Endothelial cell (in vitro differentiated cells): ENCODE measurements around the gene PRKAG2. TPM values are rescaled to one million over a fixed set of nuclear protein-coding genes. Genes with fewer than 3 reads are reported as not detected.

Experiments
- DNase-seq: peaks from one replicate; pipeline ENCODE4 v3.0.0; 2021; ENCODE audit warnings: low spot score
- H3K27ac Mint-ChIP-seq: one replicate; pipeline ENCODE4 v1.8.0; 2021; ENCODE audit warnings: mixed read lengths, inconsistent platforms; ENCODE audit not compliant: unreplicated experiment
- H3K27me3 Mint-ChIP-seq: one replicate; pipeline ENCODE4 v1.8.0; 2021; ENCODE audit warnings: mild to moderate bottlenecking, moderate library complexity, mixed read lengths, inconsistent platforms; ENCODE audit not compliant: unreplicated experiment
- H3K36me3 Mint-ChIP-seq: one replicate; pipeline ENCODE4 v1.8.0; 2021; ENCODE audit warnings: mild to moderate bottlenecking, low read depth, mixed read lengths, inconsistent platforms; ENCODE audit not compliant: unreplicated experiment
- H3K4me1 Mint-ChIP-seq: one replicate; pipeline ENCODE4 v1.8.0; 2021; ENCODE audit warnings: mild to moderate bottlenecking, mixed read lengths, inconsistent platforms; ENCODE audit not compliant: unreplicated experiment
- H3K4me3 Mint-ChIP-seq: one replicate; pipeline ENCODE4 v1.8.0; 2021; ENCODE audit warnings: mild to moderate bottlenecking, mixed read lengths, inconsistent platforms; ENCODE audit not compliant: unreplicated experiment
- H3K9me3 Mint-ChIP-seq: one replicate; pipeline ENCODE4 v1.8.0; 2021; ENCODE audit warnings: mixed read lengths, inconsistent platforms; ENCODE audit not compliant: unreplicated experiment
- total RNA-seq: library from RNA; stranded (reverse); fragmentation: NEBNext Ultra II Directional; extraction: Animal tissue kit (Norgen Biotek cat#: 25700); gene quantifications from one replicate; pipeline ENCODE4 v1.2.1, GENCODE V29; 2021; ENCODE audit not compliant: unreplicated experiment
- TF ChIP-seq, protein P1 (sequence below): fragments of 200-600 bp; sonication (generic); IDR thresholded peaks from one replicate; pipeline ENCODE4 v1.5.0; 2021; ENCODE audit warnings: antibody characterized with exemption; ENCODE audit not compliant: unreplicated experiment

The PRKAG2 gene
- total RNA-seq, 1 donor from 2014 or later = 16.0 TPM

GRCh38 chr7:151905353-151905752 lies 28.4 kb upstream of the PRKAG2 start:
- peaks cover 8% of the 10 kb centered on the region for H3K27me3 Mint-ChIP-seq
- TF ChIP-seq, protein P1, sequence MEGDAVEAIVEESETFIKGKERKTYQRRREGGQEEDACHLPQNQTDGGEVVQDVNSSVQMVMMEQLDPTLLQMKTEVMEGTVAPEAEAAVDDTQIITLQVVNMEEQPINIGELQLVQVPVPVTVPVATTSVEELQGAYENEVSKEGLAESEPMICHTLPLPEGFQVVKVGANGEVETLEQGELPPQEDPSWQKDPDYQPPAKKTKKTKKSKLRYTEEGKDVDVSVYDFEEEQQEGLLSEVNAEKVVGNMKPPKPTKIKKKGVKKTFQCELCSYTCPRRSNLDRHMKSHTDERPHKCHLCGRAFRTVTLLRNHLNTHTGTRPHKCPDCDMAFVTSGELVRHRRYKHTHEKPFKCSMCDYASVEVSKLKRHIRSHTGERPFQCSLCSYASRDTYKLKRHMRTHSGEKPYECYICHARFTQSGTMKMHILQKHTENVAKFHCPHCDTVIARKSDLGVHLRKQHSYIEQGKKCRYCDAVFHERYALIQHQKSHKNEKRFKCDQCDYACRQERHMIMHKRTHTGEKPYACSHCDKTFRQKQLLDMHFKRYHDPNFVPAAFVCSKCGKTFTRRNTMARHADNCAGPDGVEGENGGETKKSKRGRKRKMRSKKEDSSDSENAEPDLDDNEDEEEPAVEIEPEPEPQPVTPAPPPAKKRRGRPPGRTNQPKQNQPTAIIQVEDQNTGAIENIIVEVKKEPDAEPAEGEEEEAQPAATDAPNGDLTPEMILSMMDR = no peak
- H3K4me3 Mint-ChIP-seq = no peak overlapping the region
- H3K27ac Mint-ChIP-seq = no peak overlapping the region
- H3K4me1 Mint-ChIP-seq = no peaks in the 10 kb centered on the region
- no peak for DNase-seq
- H3K9me3 Mint-ChIP-seq = no peaks in the 10 kb centered on the region
- no peaks in the 10 kb centered on the region for H3K36me3 Mint-ChIP-seq

- no peak for DNase-seq
- Mint-ChIP-seq H3K9me3 (no peaks in the 10 kb centered on the region), H3K27ac (no peak overlapping the region), H3K4me3 (no peak overlapping the region), H3K4me1 (no peaks in the 10 kb centered on the region), H3K36me3 (no peaks in the 10 kb centered on the region), H3K27me3 (peaks cover 12% of the 10 kb centered on the region)
- TF ChIP-seq, protein P1 = no peak
These were observed 27.4 kb upstream of the PRKAG2 start for GRCh38 chr7:151904270-151904669.

- H3K9me3 Mint-ChIP-seq = no peaks in the 10 kb centered on the region
- H3K27me3 Mint-ChIP-seq = peaks cover 12% of the 10 kb centered on the region
These were observed 26.5 kb upstream of the PRKAG2 start for GRCh38 chr7:151903249-151904032.

GRCh38 chr7:151902311-151902710 lies 25.4 kb upstream of the PRKAG2 start:
- peaks cover 4% of the 10 kb centered on the region for H3K36me3 Mint-ChIP-seq
- no peak for DNase-seq
- peaks cover 3% of the 10 kb centered on the region for H3K4me1 Mint-ChIP-seq
- TF ChIP-seq, protein P1 = no peak
- H3K4me3 Mint-ChIP-seq = no peak overlapping the region
- no peaks in the 10 kb centered on the region for H3K9me3 Mint-ChIP-seq
- no peak overlapping the region for H3K27ac Mint-ChIP-seq
- H3K27me3 Mint-ChIP-seq = peaks cover 12% of the 10 kb centered on the region

More at GRCh38 chr7:151903249-151904032, 26.5 kb upstream of the PRKAG2 start:
- TF ChIP-seq, protein P1 = no peak
- H3K36me3 Mint-ChIP-seq = no peaks in the 10 kb centered on the region
- H3K27ac Mint-ChIP-seq = no peak overlapping the region
- no peak for DNase-seq
- H3K4me1 Mint-ChIP-seq = no peaks in the 10 kb centered on the region
- no peak overlapping the region for H3K4me3 Mint-ChIP-seq

DNA sequence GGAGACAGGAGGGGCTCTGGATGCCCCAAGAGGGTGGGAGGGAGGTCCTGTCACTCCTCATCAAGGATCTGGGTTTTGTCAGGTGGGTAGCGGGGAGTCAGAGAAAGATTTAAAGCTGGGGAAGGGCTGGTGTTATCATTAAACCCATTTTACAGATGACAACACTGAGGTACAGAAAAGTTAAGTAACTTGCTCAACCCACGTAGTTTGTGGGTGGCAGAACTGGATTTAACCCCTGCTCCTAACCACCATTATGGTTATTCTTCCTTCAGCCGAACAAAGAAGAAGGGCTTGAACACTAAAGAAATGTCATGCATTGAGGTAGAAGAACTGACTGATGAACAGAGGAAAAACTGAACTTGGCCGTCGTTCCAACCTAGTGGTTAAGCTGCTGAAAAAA lies 24.9 kb upstream of the PRKAG2 start:
- Mint-ChIP-seq H3K27ac (no peak overlapping the region), H3K27me3 (peaks cover 12% of the 10 kb centered on the region)
- TF ChIP-seq, protein P1 = no peak

More for the DNA sequence above, 24.9 kb upstream of the PRKAG2 start:
- H3K4me3 Mint-ChIP-seq = no peak overlapping the region
- H3K9me3 Mint-ChIP-seq = no peaks in the 10 kb centered on the region
- H3K4me1 Mint-ChIP-seq = peaks cover 3% of the 10 kb centered on the region
- no peak for DNase-seq
- peaks cover 4% of the 10 kb centered on the region for H3K36me3 Mint-ChIP-seq
